Activated B cell treated with CpG ODN at 0.5 μM for 24 hours (primary cell): ENCODE data around the gene SYT6. TPM values are rescaled to one million over a fixed set of nuclear protein-coding genes. Genes with fewer than 3 reads are reported as not detected.

Experiments used
- ATAC-seq: fragments of 200-7000 bp; cut with Tn5 transposase; one replicate; pipeline ENCODE4 v1.10.0; 2021; ENCODE audit warnings: low read depth, mild to moderate bottlenecking, moderate library complexity
- CTCF ChIA-PET: fragments of 350-600 bp; sonication (Branson Sonifier 250); formaldehyde crosslinking; loops from one replicate; lab custom pipeline; 2021; ENCODE audit warnings: antibody characterized with exemption; lab: Charles Lee
- POLR2A ChIA-PET: fragments of 350-600 bp; sonication (Branson Sonifier 250); formaldehyde crosslinking; loops from one replicate; lab custom pipeline; 2021; ENCODE audit warnings: antibody characterized with exemption; lab: Charles Lee
- DNase-seq: peaks from one replicate; pipeline ENCODE4 v3.0.0; 2022
- H3K27ac Mint-ChIP-seq: one replicate; pipeline ENCODE4 v1.8.0; 2020; ENCODE audit warnings: mixed read lengths
- H3K27me3 Mint-ChIP-seq: one replicate; pipeline ENCODE4 v1.8.0; 2021; ENCODE audit warnings: mixed read lengths
- H3K36me3 Mint-ChIP-seq: one replicate; pipeline ENCODE4 v1.8.0; 2021; ENCODE audit warnings: low read depth, mixed read lengths
- H3K4me1 Mint-ChIP-seq: one replicate; pipeline ENCODE4 v1.8.0; 2021; ENCODE audit warnings: mixed read lengths
- H3K4me3 Mint-ChIP-seq: one replicate; pipeline ENCODE4 v1.8.0; 2020; ENCODE audit warnings: mild to moderate bottlenecking, mixed read lengths
- H3K9me3 Mint-ChIP-seq: one replicate; pipeline ENCODE4 v1.8.0; 2020; ENCODE audit warnings: mixed read lengths
- intact Hi-C: fragments of 100-400 bp; cut with micrococcal nuclease; formaldehyde crosslinking; loops from one replicate; pipeline ENCODE4 v1.15.1; 2024
- total RNA-seq: library from RNA; stranded (reverse); gene quantifications from 2 replicates; pipeline ENCODE4 v1.2.3, GENCODE V29; 2022
- TF ChIP-seq, protein P1 (sequence below): fragments of 200-600 bp; IDR thresholded peaks from one replicate; pipeline ENCODE4 v1.8.0; 2022; ENCODE audit warnings: antibody characterized with exemption, mild to moderate bottlenecking

SYT6 gene
- total RNA-seq, 1 donor from 2014 or later = not detected

DNA sequence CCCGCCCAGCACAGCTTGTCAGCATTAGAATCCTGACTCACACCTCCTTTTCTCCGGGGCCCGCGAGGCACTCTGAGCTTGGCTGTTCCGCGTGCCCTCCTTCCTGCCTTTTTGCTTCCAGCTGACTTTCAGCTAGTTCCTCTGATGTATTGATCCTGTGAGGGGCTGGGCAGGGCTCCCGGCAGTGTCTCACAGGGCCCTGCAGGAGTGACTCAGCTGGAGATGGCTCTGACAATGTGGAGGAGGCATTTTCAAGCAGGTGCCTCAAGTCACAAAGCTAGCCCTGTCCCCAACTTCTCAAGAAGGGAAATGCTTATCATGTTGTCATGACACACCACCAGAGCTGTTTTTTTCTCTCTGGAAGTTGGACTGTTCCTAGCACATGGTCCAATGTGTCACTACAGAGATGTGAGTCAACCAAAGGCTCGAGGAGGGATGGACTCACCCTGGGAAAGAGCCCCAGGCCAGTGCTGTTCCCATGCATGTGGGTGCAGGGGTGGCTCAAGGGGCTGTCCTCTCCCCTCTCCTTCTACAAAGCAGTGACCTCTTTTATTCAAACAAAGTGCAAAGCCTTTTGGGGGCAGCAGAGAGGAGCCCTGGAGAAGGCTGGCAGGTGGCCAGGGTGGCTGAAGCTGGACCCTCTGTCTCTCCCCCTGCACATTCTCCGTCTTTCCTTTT, 30.6 kb downstream of the SYT6 start:
- intact Hi-C loops = no loop called here
- H3K4me1 Mint-ChIP-seq = no peaks in the 10 kb centered on the region
- ChIA-PET CTCF (no interaction called here), POLR2A (no interaction called here)
- H3K4me3 Mint-ChIP-seq = no peak overlapping the region
- TF ChIP-seq, protein P1, sequence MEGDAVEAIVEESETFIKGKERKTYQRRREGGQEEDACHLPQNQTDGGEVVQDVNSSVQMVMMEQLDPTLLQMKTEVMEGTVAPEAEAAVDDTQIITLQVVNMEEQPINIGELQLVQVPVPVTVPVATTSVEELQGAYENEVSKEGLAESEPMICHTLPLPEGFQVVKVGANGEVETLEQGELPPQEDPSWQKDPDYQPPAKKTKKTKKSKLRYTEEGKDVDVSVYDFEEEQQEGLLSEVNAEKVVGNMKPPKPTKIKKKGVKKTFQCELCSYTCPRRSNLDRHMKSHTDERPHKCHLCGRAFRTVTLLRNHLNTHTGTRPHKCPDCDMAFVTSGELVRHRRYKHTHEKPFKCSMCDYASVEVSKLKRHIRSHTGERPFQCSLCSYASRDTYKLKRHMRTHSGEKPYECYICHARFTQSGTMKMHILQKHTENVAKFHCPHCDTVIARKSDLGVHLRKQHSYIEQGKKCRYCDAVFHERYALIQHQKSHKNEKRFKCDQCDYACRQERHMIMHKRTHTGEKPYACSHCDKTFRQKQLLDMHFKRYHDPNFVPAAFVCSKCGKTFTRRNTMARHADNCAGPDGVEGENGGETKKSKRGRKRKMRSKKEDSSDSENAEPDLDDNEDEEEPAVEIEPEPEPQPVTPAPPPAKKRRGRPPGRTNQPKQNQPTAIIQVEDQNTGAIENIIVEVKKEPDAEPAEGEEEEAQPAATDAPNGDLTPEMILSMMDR = no peak
- no peak overlapping the region for H3K27ac Mint-ChIP-seq
- no peaks in the 10 kb centered on the region for H3K36me3 Mint-ChIP-seq
- H3K27me3 Mint-ChIP-seq = no peaks in the 10 kb centered on the region
- ATAC-seq = no peak
- no peak for DNase-seq
- H3K9me3 Mint-ChIP-seq = no peaks in the 10 kb centered on the region

GRCh38 chr1:114118351-114118990, 35.2 kb downstream of the SYT6 start:
- intact Hi-C loops = no loop called here
- CTCF ChIA-PET = no interaction called here
- ATAC-seq (no peak), DNase-seq (no peak)
- POLR2A ChIA-PET = no interaction called here
- Mint-ChIP-seq H3K9me3 (no peaks in the 10 kb centered on the region), H3K27ac (no peak overlapping the region), H3K4me3 (no peak overlapping the region), H3K27me3 (peaks cover 4% of the 10 kb centered on the region), H3K36me3 (no peaks in the 10 kb centered on the region), H3K4me1 (no peaks in the 10 kb centered on the region)
- TF ChIP-seq, protein P1 = no peak

- POLR2A ChIA-PET = no interaction called here
- intact Hi-C loops = no loop called here
- TF ChIP-seq, protein P1 = no peak
- Mint-ChIP-seq H3K36me3 (no peaks in the 10 kb centered on the region), H3K27ac (no peak overlapping the region), H3K4me3 (no peak overlapping the region), H3K27me3 (peaks cover 4% of the 10 kb centered on the region), H3K9me3 (no peaks in the 10 kb centered on the region), H3K4me1 (no peaks in the 10 kb centered on the region)
- no peak for ATAC-seq
- no peak for DNase-seq
- CTCF ChIA-PET = no interaction called here
Measured at GRCh38 chr1:114117654-114118053, 36.0 kb downstream of the SYT6 start.

GRCh38 chr1:114116086-114116485, 37.6 kb downstream of the SYT6 start:
- H3K36me3 Mint-ChIP-seq = no peaks in the 10 kb centered on the region
- ChIA-PET POLR2A (no interaction called here), CTCF (no interaction called here)
- TF ChIP-seq, protein P1 = no peak
- H3K27me3 Mint-ChIP-seq = peaks cover 8% of the 10 kb centered on the region
- no peak overlapping the region for H3K4me3 Mint-ChIP-seq
- H3K4me1 Mint-ChIP-seq = no peaks in the 10 kb centered on the region
- no peaks in the 10 kb centered on the region for H3K9me3 Mint-ChIP-seq
- no peak for DNase-seq
- no peak overlapping the region for H3K27ac Mint-ChIP-seq
- no peak for ATAC-seq
- intact Hi-C loops = no loop called here

DNA sequence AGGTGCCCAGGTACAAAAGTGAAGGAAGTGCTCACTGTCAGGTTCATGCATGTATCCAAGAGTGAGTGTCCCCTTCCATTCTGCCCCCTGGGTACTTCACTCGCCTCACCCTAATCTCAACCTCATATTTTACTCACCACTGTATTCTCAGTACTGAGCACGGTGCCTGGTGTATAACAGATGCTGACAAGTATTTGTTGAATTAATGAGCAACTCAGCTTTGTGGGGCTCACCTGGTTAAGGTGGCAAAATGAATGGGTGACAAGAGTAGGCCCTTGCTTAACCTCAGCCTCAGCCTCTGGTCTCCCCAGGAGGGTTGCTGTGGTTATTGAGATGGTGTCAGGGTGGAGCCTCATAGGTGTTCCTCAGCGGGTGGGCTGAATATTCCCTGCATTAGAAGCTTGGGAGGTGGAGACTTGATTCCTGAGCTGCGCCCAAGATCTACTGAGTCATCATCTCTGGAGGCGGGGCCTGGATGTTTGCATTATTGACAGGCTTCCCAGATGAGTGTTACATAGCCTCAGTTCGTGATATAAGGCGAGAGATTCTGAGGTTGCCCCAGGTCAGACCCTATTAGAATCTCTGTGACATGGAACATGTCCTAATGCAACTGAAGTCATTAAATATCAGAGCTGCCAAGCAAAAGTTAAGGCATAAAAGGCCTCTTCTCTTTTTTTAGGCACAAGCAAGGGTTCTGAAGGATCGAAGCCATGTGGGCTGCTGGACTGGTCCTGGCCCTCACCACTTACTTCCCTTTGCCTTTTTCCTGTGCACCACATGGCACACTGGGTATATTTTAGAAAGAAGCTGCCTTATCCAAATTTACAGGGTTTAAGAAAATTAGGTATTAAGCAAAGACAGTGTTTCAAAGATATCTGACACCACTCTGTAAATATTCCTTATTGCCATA, 39.2 kb downstream of the SYT6 start:
- Mint-ChIP-seq H3K4me3 (no peak overlapping the region), H3K27me3 (peaks cover 8% of the 10 kb centered on the region), H3K36me3 (no peaks in the 10 kb centered on the region), H3K27ac (no peak overlapping the region), H3K4me1 (no peaks in the 10 kb centered on the region), H3K9me3 (no peaks in the 10 kb centered on the region)
- ATAC-seq = no peak
- DNase-seq = no peak
- CTCF ChIA-PET = no interaction called here
- POLR2A ChIA-PET = no interaction called here
- TF ChIP-seq, protein P1 = no peak
- intact Hi-C loops = no loop called here
